Suppressor macrophage (primary cell): ENCODE results near the gene DSCAML1.

Experiments
- DNase-seq, 4 experiments: peaks; one replicate each; pipeline ENCODE4 v3.0.0-alpha.2; 2020 to 2022

Gene DSCAML1

DNA sequence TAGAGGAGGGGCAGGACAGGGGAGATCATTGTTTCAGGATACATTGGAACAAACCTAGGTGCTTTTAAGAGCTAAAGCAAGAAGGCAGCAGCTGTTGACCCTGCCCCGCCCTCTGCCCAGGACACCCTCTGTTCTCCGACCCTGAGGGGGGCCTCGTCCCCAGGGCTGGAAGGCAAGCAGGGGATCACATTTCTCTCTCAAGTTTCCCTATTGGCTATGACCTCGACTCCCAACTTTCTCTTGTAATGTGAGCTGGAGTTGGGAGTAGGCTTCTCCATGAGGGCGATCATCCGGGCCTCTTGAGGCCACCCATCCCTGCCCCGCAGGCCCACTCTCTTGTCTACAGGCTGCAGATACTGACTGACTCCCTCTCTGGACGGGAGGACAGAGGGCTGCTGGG is 37.7 kb downstream of the DSCAML1 start:
- DNase-seq, result no peak

DNA sequence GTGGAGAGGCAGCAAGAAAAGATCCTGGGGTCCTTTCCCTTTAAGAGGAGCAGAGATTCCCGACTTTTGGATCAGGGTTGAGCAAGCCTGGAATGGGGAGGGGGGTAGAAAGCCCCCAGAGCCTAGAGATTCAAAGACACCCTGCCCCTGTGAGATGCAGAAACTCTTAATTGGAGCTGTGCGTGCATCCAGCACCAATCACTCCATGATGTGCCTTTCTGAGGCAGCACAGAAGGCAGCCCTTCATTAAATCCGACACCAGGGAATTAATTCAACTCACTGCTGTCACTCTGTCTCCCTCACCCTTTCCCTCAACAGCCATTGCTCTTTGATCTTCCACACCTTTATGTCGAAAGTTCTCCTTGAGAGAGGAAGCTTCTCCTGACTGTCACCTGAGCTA is 43.0 kb downstream of the DSCAML1 start:
- no peak for DNase-seq

- DNase-seq, result no peak
These were observed 44.2 kb downstream of the DSCAML1 start for GRCh38 chr11:117752721-117753237.

GRCh38 chr11:117752071-117752470 is 44.9 kb downstream of the DSCAML1 start:
- no peak for DNase-seq

- DNase-seq, result no peak
These were observed 45.9 kb downstream of the DSCAML1 start for GRCh38 chr11:117750916-117751662.

DNA sequence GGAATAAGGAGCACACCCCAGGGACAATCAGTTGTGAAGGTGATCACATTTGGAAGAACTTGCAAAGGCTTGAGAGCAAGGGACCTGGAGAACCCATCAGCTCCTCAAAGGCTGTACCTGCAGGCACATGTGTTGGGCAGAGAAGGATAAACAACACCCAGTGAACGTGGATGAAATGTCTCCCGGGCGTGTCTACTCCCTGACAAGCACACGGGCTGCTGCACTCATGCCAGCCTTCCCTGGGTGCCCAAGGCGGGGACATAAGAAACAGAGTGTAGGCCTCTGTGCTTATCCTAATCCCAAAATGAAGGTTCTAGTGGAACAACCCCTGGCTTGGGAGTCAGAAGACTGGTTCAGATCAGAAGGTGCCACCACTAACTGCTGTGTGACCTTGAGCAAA is 46.7 kb downstream of the DSCAML1 start:
- DNase-seq, result no peak

DNA sequence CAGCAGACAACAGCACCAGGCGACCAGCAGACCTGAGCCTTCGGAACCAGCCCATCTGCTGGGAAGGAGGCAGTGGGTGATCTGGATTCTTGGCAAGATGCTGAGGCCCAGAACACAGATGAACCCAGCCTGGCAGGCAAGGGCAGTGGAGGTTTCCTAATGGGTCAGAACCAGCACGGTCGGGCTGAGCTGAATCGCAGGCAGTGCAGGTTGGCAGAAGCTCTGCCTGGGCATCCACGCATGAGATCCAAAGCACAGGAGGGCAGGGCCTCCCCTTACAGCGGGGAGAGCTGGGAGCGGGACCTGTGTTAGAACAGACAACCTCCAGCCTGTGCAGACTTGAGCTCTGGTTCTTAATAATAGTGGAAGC is 47.5 kb downstream of the DSCAML1 start:
- no peak for DNase-seq

DNA sequence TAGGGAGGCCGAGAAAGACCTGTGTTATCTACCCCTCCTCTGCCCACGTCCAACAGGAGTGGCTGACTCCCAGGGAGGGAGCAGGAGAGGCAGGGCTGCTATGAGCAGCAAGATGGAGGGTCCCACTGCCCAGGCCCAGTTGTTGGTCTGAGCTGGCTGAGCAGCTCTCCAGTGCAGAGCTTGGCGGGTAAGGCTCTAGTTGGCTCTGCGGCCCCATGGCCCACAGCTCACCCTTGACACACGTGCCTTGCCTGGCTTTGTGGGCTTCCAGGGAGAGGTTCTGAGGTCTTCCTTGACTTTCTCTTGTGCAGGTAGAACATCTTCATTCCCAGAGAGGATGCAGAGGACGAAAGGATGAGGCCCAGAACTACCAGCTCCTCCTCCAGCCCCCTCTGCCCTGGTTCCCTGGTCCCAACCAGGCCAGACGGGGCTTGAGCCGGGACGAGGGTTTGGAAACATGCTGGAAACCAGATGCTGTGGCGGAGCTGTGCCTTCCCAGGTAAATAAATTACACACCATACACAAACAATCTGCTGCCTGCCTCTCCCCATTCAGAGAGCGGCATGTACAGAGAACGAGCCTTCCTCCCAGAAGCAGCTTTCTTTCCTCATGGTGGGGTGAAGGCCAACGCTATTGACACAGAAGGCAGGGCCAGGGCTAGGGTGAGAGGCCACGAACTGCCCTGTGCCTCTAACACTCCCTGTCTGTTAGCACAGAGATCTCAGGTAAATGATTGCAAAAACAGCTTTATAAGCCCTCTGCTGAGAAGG is 48.1 kb downstream of the DSCAML1 start:
- no peak for DNase-seq

- no peak for DNase-seq
These were observed 49.1 kb downstream of the DSCAML1 start for GRCh38 chr11:117747892-117748291.

DNA sequence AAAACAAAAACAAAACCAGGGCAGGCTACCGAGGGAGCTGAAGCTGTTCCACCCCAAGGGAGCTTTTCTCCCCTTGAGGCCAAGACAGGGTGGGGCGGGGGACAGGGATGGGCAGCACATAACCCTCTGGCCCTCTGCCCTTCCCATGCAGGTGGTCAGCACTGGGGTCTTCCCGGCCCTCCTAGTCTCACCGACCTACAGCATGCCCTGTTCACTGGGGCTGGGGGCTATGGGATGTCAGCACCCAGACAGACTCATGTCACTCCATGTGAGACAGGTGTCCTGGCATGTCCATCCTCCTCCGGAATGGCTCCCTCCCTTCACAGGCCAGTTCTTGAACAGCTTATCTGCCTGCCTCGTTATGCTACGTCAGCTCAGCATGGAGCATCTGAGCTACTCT is 51.7 kb downstream of the DSCAML1 start:
- no peak for DNase-seq

DNA sequence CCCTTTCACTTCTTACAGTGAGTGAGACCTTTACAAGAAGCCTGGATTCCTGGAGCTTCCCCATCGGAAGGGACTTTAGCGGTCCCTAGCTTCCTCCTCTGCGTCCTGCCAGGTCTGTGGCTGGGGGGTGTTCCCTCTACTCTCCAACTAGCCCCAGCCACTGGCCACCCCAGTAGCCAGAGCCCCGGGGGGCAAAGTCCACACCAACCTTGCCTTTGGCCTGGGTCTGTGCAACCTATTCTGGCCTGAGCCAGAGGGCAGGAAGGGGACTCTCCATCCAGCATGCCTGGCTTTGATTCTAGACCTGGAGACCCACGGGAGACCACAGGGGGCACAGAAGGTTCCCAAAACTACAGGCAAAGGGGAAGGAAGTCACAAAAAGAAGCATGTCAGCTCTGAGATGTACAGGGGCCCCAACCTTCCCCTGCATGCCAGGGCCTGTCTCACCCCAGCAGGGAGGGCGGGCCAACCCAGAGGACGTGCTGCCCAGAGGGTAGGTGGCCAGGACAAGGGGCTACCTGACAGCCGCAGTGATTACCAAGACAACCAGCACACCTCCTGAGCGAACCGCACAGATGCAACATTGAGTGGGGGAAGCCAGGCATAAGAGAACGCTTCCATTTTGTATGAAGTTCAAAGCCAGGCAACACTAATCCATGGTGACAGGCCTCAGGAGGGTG is 52.4 kb downstream of the DSCAML1 start:
- DNase-seq, result peak in 2 of 4 experiments; percentile 10 to 12

GRCh38 chr11:117743121-117743815 is 53.7 kb downstream of the DSCAML1 start:
- DNase-seq, result no peak

GRCh38 chr11:117738246-117738957 is 58.6 kb downstream of the DSCAML1 start:
- DNase-seq, result peak in 1 of 4 experiments; percentile 33

DNA sequence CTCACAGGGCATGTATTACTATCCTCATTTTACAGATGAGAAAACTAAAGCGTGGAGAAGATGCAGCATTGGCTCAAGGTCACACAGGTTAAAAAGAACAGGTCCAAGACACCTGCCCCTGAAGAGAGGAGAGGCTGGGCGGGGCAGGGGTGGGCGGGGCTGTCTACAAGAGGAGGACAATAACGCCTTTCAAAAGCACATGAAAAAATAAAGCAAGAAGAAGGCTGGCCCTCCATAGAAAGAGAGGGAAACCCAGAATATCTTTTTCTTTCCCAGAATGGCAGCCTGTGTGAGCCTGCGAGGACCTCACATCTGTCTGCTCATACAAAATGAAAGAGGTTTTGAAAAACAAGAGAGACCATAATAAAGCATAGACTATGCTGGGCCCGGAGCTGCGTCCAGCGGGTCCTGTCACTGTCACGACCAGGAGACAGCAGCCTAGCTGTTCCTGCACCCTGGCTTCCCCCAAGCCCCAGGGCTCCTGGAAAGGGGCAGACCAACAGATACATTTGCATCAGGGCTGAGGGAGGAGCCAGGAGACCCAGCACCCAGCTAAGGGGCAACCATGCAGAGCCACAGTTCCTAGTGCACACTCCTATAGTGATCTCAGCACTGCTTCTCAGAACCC is 61.6 kb downstream of the DSCAML1 start:
- no peak for DNase-seq

- DNase-seq, result peak; percentile 5 to 47 (median 36)
These were observed 62.4 kb downstream of the DSCAML1 start for GRCh38 chr11:117734601-117735024.

DNA sequence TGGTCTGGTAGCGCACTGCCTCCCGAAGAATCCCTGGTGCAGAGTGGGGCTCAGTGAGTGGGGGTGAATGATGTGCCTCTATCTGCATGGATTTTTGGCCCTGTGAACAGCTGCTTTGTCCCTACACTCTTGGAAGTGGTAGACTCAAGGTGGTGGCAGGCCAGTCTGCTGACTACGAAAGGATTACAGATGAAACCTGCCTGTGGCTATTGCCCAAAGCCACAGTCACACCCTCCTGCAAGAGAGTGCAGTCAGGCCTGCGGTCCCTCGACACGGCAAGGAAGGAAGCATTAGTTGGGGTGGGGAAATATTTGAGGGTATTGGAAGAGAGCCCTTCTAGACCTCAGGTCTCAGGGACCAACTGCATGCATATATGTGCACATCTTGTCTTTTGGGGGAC is 63.7 kb downstream of the DSCAML1 start:
- no peak for DNase-seq

DNA sequence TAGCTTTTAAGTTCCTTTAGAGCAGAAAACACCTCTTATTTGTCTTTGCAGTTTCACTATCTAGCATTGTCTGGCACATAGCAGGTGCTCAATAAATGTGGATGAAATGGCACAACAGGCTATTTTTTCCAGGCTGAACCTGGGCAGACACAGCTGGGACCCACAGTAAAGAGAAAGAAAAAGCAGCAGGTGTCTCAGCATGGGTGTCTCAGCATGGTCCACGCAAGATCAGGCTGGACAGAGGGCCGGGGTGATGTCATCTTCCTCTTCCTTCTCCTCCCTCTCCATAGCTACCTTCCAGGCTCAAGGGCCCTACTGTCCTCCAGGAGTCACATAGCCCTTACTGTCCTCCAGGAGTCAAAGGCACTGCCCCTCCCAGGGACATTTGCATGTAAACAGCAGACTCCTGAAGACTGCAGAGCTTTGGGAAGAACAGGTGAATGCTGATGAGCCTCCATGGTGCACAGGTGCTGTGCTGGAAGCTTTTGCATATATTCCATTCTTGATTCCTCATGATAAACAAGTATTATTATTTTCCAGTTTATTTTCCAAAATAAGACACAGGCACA is 65.2 kb downstream of the DSCAML1 start:
- DNase-seq, result no peak

DNA sequence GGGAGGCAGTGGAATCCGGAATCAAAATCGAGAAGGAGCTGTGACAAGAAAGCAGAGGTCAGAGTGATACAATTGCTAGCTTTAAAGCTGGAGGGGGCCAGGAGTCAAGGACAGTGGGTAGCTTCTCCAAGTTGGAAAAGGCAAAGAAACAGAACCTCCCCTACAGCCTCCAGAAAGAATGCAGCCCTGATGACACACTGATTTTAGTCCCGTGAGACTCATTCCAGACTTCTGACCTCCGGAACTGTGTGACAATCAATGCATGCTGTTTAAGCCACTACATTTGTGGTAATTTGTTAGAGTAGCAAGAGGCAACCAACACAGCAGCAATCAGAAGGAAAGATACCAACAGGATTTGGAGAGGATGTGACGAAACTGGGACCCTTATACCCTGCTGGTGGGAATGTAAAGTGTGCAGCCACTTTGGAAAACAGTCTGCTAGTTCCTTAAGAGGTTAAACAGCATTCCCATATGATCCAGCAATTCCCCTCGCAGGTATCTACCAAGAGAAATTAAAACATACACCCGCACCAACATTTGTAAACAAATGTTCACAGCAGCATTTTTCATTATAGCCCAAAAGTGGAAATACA is 66.7 kb downstream of the DSCAML1 start:
- no peak for DNase-seq

DNA sequence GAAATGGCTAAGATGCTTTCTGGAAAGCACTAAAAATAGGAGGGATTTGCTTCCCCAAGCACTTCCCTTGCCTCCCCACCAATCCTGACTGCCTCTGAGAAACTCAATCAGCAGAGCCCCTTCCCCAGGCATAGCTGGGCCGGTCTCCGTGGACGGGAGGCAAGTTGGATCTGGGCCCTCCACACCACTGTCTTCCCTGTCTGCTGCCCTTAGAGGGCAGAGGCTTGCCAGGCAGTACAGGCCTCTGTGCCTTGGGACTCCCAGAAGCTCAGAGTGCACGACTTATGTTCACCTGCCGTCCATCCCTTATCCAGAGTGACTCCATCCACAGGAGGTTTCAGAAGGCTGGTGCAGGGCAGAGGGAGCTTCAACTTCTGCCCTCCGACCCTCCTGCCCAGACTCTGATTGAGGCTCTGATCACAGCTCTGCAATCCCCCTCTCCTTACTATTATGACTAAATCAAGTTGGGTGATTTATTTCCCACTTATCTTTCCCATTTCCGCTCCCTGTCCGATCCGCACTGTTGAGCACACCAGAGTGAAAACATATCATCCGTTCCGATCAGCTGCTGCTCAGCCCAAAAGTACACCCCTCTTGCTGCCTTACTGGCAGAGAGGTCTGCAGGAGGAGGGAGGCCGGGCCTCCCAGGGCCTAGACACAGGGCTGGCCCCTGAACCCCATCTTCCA is 71.8 kb downstream of the DSCAML1 start:
- no peak for DNase-seq

DNA sequence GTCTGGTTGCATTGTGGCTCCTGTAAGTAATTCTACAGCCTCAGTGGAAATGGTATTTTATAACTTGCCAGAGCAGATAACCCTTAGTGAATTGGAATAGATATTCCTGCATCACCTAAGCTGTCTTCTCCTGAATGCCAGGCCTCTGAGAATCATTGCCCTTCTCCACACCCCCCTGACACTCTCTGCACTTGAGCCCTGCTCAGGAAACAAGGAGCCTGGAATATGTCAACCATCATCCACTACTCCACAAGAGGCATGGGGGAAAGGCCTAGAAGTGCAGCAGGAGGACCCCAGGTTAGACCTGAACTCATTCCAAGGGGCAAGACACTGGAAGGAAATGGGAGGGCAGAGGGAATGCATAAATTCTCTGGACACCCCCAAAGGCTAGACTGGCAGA is 72.4 kb downstream of the DSCAML1 start:
- DNase-seq, result no peak
